Spleen (tissue), 11 donors: Measurements from ENCODE around the gene PRKCD. TPM values are rescaled to one million over a fixed set of nuclear protein-coding genes. Genes with fewer than 3 reads are reported as not detected.

ENCODE experiments used
- DNase-seq: peaks from one replicate; pipeline ENCODE4 v3.0.0-alpha.2; 2020
- H3K27ac ChIP-seq, 8 donors: fragments of 200-600 bp; sonication (generic) in 7 of 8; 1 replicate in 4 of 8; 2 replicates in 4 of 8; pipeline versions ENCODE4 v1.5.0 to v1.8.0; 2016 to 2021; ENCODE audit warnings: inconsistent platforms in 4 of 8, mild to moderate bottlenecking in 4 of 8, moderate library complexity in 1 of 8
- H3K27me3 ChIP-seq, 7 donors: fragments of 200-600 bp; sonication (generic) in 6 of 7; replicated peaks in 1 of 7; 1 replicate in 4 of 7; 2 replicates in 3 of 7; pipeline versions ENCODE4 v1.5.0 to v1.8.0; 2016 to 2021; ENCODE audit warnings: inconsistent platforms in 3 of 7, mild to moderate bottlenecking in 1 of 7
- H3K36me3 ChIP-seq, 6 donors: fragments of 200-600 bp; sonication (generic) in 5 of 6; 1 replicate in 4 of 6; 2 replicates in 2 of 6; pipeline versions ENCODE4 v1.5.0 to v1.8.0; 2016 to 2021; ENCODE audit warnings: inconsistent platforms in 2 of 6
- H3K4me1 ChIP-seq, 6 donors: fragments of 200-600 bp; sonication (generic) in 5 of 6; 1 replicate in 3 of 6; 2 replicates in 3 of 6; pipeline versions ENCODE4 v1.5.0 to v1.8.0; 2016 to 2021; ENCODE audit warnings: inconsistent platforms in 3 of 6
- H3K4me3 ChIP-seq, 8 donors: fragments of 200-600 bp; sonication (generic) in 7 of 8; 1 replicate in 4 of 8; 2 replicates in 4 of 8; pipeline versions ENCODE4 v1.5.0 to v1.8.0; 2016 to 2021; ENCODE audit warnings: inconsistent platforms in 4 of 8, mild to moderate bottlenecking in 4 of 8, moderate library complexity in 2 of 8
- H3K9me3 ChIP-seq, 8 donors: fragments of 200-600 bp; sonication (generic) in 7 of 8; 1 replicate in 4 of 8; 2 replicates in 4 of 8; pipeline versions ENCODE4 v1.5.0 to v1.8.0; 2016 to 2021; ENCODE audit warnings: inconsistent platforms in 4 of 8
- POLR2A ChIP-seq, 3 donors: fragments of 450-650 bp; IDR thresholded peaks; one replicate each; pipeline ENCODE4 v1.5.1; 2017; ENCODE audit warnings: antibody characterized with exemption in 3 of 3, mild to moderate bottlenecking in 1 of 3
- POLR2AphosphoS5 ChIP-seq, 3 donors: sonication (generic); formaldehyde crosslinking; IDR thresholded peaks; one replicate each; pipeline ENCODE4 v1.5.1; 2017; ENCODE audit warnings: antibody characterized with exemption in 3 of 3
- WGBS, 5 donors: extraction: QIAGEN DNeasy Blood & Tissue Kit in 3 of 5; methylation state at CpG; one replicate each; pipeline versions ENCODE4 v1.1.5 to v1.1.7; 2013 to 2018; 5-methylcytosine and 5-hydroxymethylcytosine counted together
- intact Hi-C: fragments of 100-400 bp; cut with DNase I; formaldehyde crosslinking; loops from one replicate; pipeline ENCODE4 v1.15.0; 2023; ENCODE audit warnings: low total_unique reads
- polyA plus RNA-seq, 3 donors: library from polyadenylated mRNA; stranded (reverse); fragments of 200-250 nt; gene quantifications; one replicate each; pipeline ENCODE4 v1.2.1, GENCODE V29; 2013
- total RNA-seq, 7 donors: library from RNA; depleted of rRNA in 3 of 7; stranded (reverse); fragments of >200 nt in 3 of 7; fragmentation: NEBNext Ultra II Directional in 4 of 7; extraction: Animal tissue kit (Norgen Biotek cat#: 25700) in 4 of 7; gene quantifications; one replicate each; pipeline versions ENCODE4 v1.1.0 to v1.2.1, GENCODE V29; 2016 to 2021
- TF ChIP-seq, protein P1 (sequence below), 11 experiments: fragments of 200-600 bp in 7 of 11; fragments of 450-650 bp in 4 of 11; sonication (generic) in 4 of 11; IDR thresholded peaks in 8 of 11; conservative IDR thresholded peaks in 3 of 11; 1 replicate in 7 of 11; 2 replicates in 4 of 11; pipeline versions ENCODE4 v1.4.0 to v1.8.0; 2016 to 2021; ENCODE audit warnings: antibody characterized with exemption in 11 of 11, inconsistent platforms in 4 of 11, mild to moderate bottlenecking in 1 of 11
- donor health status: healthy with polysubstance abuse.
- donor health status: DM: no; HTN: no; CAD: no; lungs with moderate emphysema.
- donor health status: DM: no; HTN: no; CAD: no.
- donor health status: Bipolar disorder and iron deficiency.
- donor health status: healthy.
- donor health status: DM: no; HTN: no; CAD: no.
- donor health status: DM: yes; HTN: yes; CAD: no.

The PRKCD gene
- total and polyA plus RNA-seq, 10 donors: 22.2 to 100 (median 48.5) TPM

- intact Hi-C loops: no loop called here
- Histone ChIP-seq H3K4me3 (no peak overlapping the region), H3K27ac (peak overlapping the region in 3 of 8 donors; percentile 49 to 86 (median 68)), H3K9me3 (peaks cover 0 to 4% (median 0%) of the 10 kb centered on the region in 8 donors), H3K27me3 (no peaks in the 10 kb centered on the region), H3K4me1 (peaks cover 13 to 98% (median 62%) of the 10 kb centered on the region in 6 donors), H3K36me3 (peaks cover 3 to 93% (median 55%) of the 10 kb centered on the region in 6 donors)
- no peak for DNase-seq
- TF ChIP-seq, protein P1, sequence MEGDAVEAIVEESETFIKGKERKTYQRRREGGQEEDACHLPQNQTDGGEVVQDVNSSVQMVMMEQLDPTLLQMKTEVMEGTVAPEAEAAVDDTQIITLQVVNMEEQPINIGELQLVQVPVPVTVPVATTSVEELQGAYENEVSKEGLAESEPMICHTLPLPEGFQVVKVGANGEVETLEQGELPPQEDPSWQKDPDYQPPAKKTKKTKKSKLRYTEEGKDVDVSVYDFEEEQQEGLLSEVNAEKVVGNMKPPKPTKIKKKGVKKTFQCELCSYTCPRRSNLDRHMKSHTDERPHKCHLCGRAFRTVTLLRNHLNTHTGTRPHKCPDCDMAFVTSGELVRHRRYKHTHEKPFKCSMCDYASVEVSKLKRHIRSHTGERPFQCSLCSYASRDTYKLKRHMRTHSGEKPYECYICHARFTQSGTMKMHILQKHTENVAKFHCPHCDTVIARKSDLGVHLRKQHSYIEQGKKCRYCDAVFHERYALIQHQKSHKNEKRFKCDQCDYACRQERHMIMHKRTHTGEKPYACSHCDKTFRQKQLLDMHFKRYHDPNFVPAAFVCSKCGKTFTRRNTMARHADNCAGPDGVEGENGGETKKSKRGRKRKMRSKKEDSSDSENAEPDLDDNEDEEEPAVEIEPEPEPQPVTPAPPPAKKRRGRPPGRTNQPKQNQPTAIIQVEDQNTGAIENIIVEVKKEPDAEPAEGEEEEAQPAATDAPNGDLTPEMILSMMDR (IDR thresholded peaks at IDR 0.05 in 8 of 11, conservative IDR thresholded peaks at IDR 0.05 in 3 of 11): no peak
- peak in 2 of 3 donors; percentile 25 to 63 for TF ChIP-seq POLR2AphosphoS5 (IDR thresholded peaks at IDR 0.05)
- TF ChIP-seq POLR2A (IDR thresholded peaks at IDR 0.05): no peak
- 79 to 88% (median 83%) methylated on average over 24 to 28 of the region's 28 CpGs for WGBS, 5 donors
Measured at GRCh38 chr3:53240989-53241972, 80.3 kb downstream of the PRKCD start.

DNA sequence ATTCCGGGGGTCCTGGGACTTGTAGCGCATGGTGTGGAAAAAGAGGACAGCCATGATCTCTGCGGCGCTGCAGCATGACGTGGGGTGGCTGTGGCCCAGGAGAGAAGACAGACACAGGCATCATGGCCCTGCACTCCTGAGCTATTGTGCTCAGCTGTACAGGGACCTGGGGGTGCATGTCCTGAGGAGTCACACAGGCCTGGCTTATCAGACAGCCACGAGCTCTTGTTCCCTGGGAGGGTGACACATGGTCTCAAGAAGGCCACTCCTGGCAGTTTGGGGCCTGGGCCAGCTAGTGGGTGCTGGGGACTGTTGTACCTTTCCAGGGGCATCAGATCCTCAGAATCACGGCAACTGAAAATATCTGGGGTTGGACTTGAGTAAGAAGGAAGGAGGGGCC lies 81.1 kb downstream of the PRKCD start:
- Histone ChIP-seq H3K4me1 (peaks cover 8 to 96% (median 58%) of the 10 kb centered on the region in 6 donors), H3K36me3 (peaks cover 3 to 86% (median 47%) of the 10 kb centered on the region in 6 donors)

More for the DNA sequence above, 81.1 kb downstream of the PRKCD start:
- no peak overlapping the region for H3K4me3 ChIP-seq
- WGBS, 5 donors: 79 to 95% (median 91%) methylated on average over 2 to 7 of the region's 7 CpGs
- no peaks in the 10 kb centered on the region for H3K27me3 ChIP-seq
- DNase-seq: no peak
- TF ChIP-seq POLR2AphosphoS5 (IDR thresholded peaks at IDR 0.05) (no peak), POLR2A (IDR thresholded peaks at IDR 0.05) (no peak)
- TF ChIP-seq, protein P1 (IDR thresholded peaks at IDR 0.05 in 8 of 11, conservative IDR thresholded peaks at IDR 0.05 in 3 of 11): no peak
- intact Hi-C loops: no loop called here
- H3K27ac ChIP-seq: peak overlapping the region in 4 of 8 donors; percentile 10 to 86 (median 58)
- H3K9me3 ChIP-seq: peaks cover 0 to 4% (median 0%) of the 10 kb centered on the region in 8 donors

Other genes starting within 250 kb of the PRKCD start
- 10 to 100 TPM in 6 of 7 donors, 1 to 10 TPM in 1; 9.0 to 24.9 (median 14.0) TPM for gene SFMBT1, start 115.1 kb upstream of the PRKCD start, total RNA-seq
- 1 to 10 TPM; 3.0 to 3.5 (median 3.1) TPM for gene SFMBT1, start 115.1 kb upstream of the PRKCD start, polyA plus RNA-seq
- 10 to 100 TPM; 12.1 to 25.6 (median 17.8) TPM for gene RFT1, start 30.8 kb upstream of the PRKCD start, total RNA-seq
- 1 to 10 TPM; 6.0 to 8.9 (median 8.1) TPM for gene RFT1, start 30.8 kb upstream of the PRKCD start, polyA plus RNA-seq
- 100 to 1,000 TPM; 253 to 490 (median 287) TPM for gene TKT, start 94.8 kb downstream of the PRKCD start, total RNA-seq
- gene TKT, start 94.8 kb downstream of the PRKCD start, polyA plus RNA-seq: 100 to 1,000 TPM; 110 to 195 (median 137) TPM
- 10 to 100 TPM; 22.1 to 28.1 (median 25.1) TPM for gene DCP1A, start 186.3 kb downstream of the PRKCD start, total RNA-seq
- gene DCP1A, start 186.3 kb downstream of the PRKCD start, polyA plus RNA-seq: 1 to 10 TPM; 4.0 to 6.8 (median 5.6) TPM